NT2/D1 (cell line): Measurements from ENCODE around the gene IL32.

ENCODE experiments used
- YY1 ChIP-seq: IDR thresholded peaks from 2 replicates; pipeline ENCODE4 v1.6.1; 2011; ENCODE audit not compliant: insufficient read length, insufficient read depth
- ZNF274 ChIP-seq: IDR thresholded peaks from 2 replicates; pipeline ENCODE4 v1.6.1; 2011; ENCODE audit warnings: mild to moderate bottlenecking, low read depth, low read length

GRCh38 chr16:3022684-3023414 is 42.6 kb upstream of the IL32 start:
- TF ChIP-seq ZNF274 (no peak), YY1 (no peak)
